GM12878 (cell line): Measurements from ENCODE around the gene EMB. TPM values are rescaled to one million over a fixed set of nuclear protein-coding genes. Genes with fewer than 3 reads are reported as not detected.

Experiments
- ATAC-seq: fragments of 200-7000 bp; cut with Tn5 transposase; 3 replicates; pipeline ENCODE4 v1.9.1; 2020; ENCODE audit warnings: mild to moderate bottlenecking, moderate library complexity
- BruUV-seq: library from RNA; stranded (reverse); fragments of 400-500 nt; replicated peaks from 2 replicates; lab custom pipeline; 2021; lab: Mats Ljungman, UMichigan
- CTCF ChIA-PET: fragments of 300-600 bp; sonication (Branson Sonifier 250); formaldehyde crosslinking; extraction: SDS; loops from one replicate; lab custom pipeline; 2021; ENCODE audit warnings: inconsistent platforms; lab: Yijun Ruan, JAX
- POLR2A ChIA-PET: fragments of 350-600 bp; formaldehyde crosslinking; extraction: SDS; loops from one replicate; lab custom pipeline; 2021; ENCODE audit warnings: inconsistent platforms; lab: Charles Lee
- RAD21 ChIA-PET: fragments of 300-600 bp; sonication (Branson Sonifier 250); formaldehyde crosslinking; loops from one replicate; lab custom pipeline; 2023; ENCODE audit warnings: antibody characterized with exemption; ENCODE audit not compliant: unreplicated experiment; lab: Charles Lee
- SMC1A ChIA-PET: fragments of 300-600 bp; sonication (Branson Sonifier 250); formaldehyde crosslinking; loops from one replicate; lab custom pipeline; 2023; ENCODE audit not compliant: unreplicated experiment, uncharacterized antibody; lab: Charles Lee
- DNase-seq: peaks from one replicate; pipeline ENCODE4 v3.0.0-alpha.2; 2011; ENCODE audit warnings: low read depth, low spot score
- FAIRE-seq: peaks from 3 replicates; lab custom pipeline; 2011; peaks lifted over from hg19 to GRCh38; lab: Jason Lieb, UNC
- H2AFZ ChIP-seq: 2 replicates; pipeline ENCODE4 v1.6.0; 2011; ENCODE audit warnings: low read depth, low read length, control low read depth; ENCODE audit not compliant: control insufficient read depth
- H3K27ac ChIP-seq: 2 replicates; pipeline ENCODE4 v1.5.1; 2011; ENCODE audit warnings: control low read depth; ENCODE audit not compliant: control insufficient read depth, insufficient read depth
- H3K27me3 ChIP-seq, 2 experiments: replicated peaks in 1 of 2; 2 replicates each; pipeline versions ENCODE4 v1.6.0 to v1.6.1; 2011; ENCODE audit warnings: low read length in 1 of 2; ENCODE audit not compliant: control insufficient read depth in 2 of 2, insufficient read depth in 2 of 2
- H3K36me3 ChIP-seq, 2 experiments: 2 replicates each; pipeline ENCODE4 v1.5.1; 2011; ENCODE audit warnings: low read length in 1 of 2; ENCODE audit not compliant: control insufficient read depth in 2 of 2, insufficient read depth in 2 of 2
- H3K4me1 ChIP-seq: 2 replicates; pipeline ENCODE4 v1.6.1; 2011; ENCODE audit warnings: mild to moderate bottlenecking, low read length, moderate library complexity, mixed read lengths; ENCODE audit not compliant: control insufficient read depth, insufficient read depth
- H3K4me2 ChIP-seq: 2 replicates; pipeline ENCODE4 v1.6.0; 2011; ENCODE audit warnings: control low read depth; ENCODE audit not compliant: control insufficient read depth, insufficient read depth
- H3K4me3 ChIP-seq: fragments of 200-600 bp; sonication (generic); 2 replicates; pipeline ENCODE4 v1.5.1; 2016
- H3K79me2 ChIP-seq: 2 replicates; pipeline ENCODE4 v1.6.0; 2011; ENCODE audit warnings: low read length; ENCODE audit not compliant: control insufficient read depth, insufficient read depth
- H3K9ac ChIP-seq: 2 replicates; pipeline ENCODE4 v1.8.0; 2011; ENCODE audit warnings: low read length, control low read depth, mixed read lengths; ENCODE audit not compliant: control insufficient read depth, insufficient read depth
- H3K9me3 ChIP-seq: replicated peaks from 3 replicates; pipeline ENCODE4 v1.5.1; 2011; ENCODE audit warnings: mild to moderate bottlenecking, low read length; ENCODE audit not compliant: control insufficient read depth, insufficient read depth
- H4K20me1 ChIP-seq: 2 replicates; pipeline ENCODE4 v1.6.0; 2011; ENCODE audit not compliant: control insufficient read depth, insufficient read depth
- BACH1 ChIP-seq: fragments of 450-650 bp; IDR thresholded peaks from 2 replicates; pipeline ENCODE4 v1.6.1; 2017; ENCODE audit warnings: mild to moderate bottlenecking, borderline replicate concordance
- BRCA1 ChIP-seq: IDR thresholded peaks from 2 replicates; pipeline ENCODE4 v1.6.1; 2011; ENCODE audit warnings: low read depth, low read length, improper control_type of control experiment
- DPF2 ChIP-seq: fragments of 450-650 bp; IDR thresholded peaks from 2 replicates; pipeline ENCODE4 v1.6.1; 2017; ENCODE audit warnings: mild to moderate bottlenecking
- EGR1 ChIP-seq, 2 experiments: IDR thresholded peaks; 1 replicate in 1 of 2; 2 replicates in 1 of 2; pipeline ENCODE4 v1.6.1; 2011 to 2012; ENCODE audit warnings: low read depth in 2 of 2, low read length in 2 of 2, borderline replicate concordance in 1 of 2, mild to moderate bottlenecking in 1 of 2, moderate library complexity in 1 of 2
- FOS ChIP-seq: IDR thresholded peaks from 3 replicates; pipeline ENCODE4 v1.6.1; 2011; ENCODE audit warnings: borderline replicate concordance; ENCODE audit not compliant: insufficient read length; ENCODE audit errors: extremely low read depth
- HCFC1 ChIP-seq: fragments of 150-350 bp; IDR thresholded peaks from 2 replicates; pipeline ENCODE4 v1.6.1; 2014; ENCODE audit warnings: low read length
- KLF5 ChIP-seq: fragments of 450-650 bp; IDR thresholded peaks from 2 replicates; pipeline ENCODE4 v1.6.1; 2014; ENCODE audit warnings: mild to moderate bottlenecking; ENCODE audit not compliant: partially characterized antibody
- NFXL1 ChIP-seq: fragments of 450-650 bp; IDR thresholded peaks from 2 replicates; pipeline ENCODE4 v1.6.1; 2017; ENCODE audit warnings: antibody characterized with exemption, mild to moderate bottlenecking, borderline replicate concordance
- NR2C2 ChIP-seq: IDR thresholded peaks from 2 replicates; pipeline ENCODE4 v1.6.1; 2011; ENCODE audit warnings: borderline replicate concordance, low read depth; ENCODE audit not compliant: control insufficient read depth, insufficient read length
- PAX5 ChIP-seq: IDR thresholded peaks from 2 replicates; pipeline ENCODE4 v1.6.1; 2011; ENCODE audit warnings: low read depth, low read length, borderline replicate concordance
- TARDBP ChIP-seq: IDR thresholded peaks from 2 replicates; pipeline ENCODE4 v1.6.1; 2016; ENCODE audit warnings: borderline replicate concordance
- TCF12 ChIP-seq: IDR thresholded peaks from 2 replicates; pipeline ENCODE4 v1.6.1; 2011; ENCODE audit warnings: low read depth, mild to moderate bottlenecking, low read length
- ZNF622 ChIP-seq: fragments of 450-650 bp; IDR thresholded peaks from 2 replicates; pipeline ENCODE4 v1.6.1; 2017; ENCODE audit warnings: mild to moderate bottlenecking, inconsistent platforms
- WGBS: methylation state at CpG from one replicate; pipeline ENCODE4 v1.1.6; 2016; ENCODE audit warnings: low lambda C conversion rate; ENCODE audit not compliant: insufficient replicate concordance, insufficient coverage; ENCODE audit errors: missing lambda C conversion rate; 5-methylcytosine and 5-hydroxymethylcytosine counted together
- in situ Hi-C: fragments of 300-500 bp; cut with MboI; formaldehyde crosslinking; loops from 9 replicates; pipeline ENCODE4 v1.14.3; 2018; ENCODE audit warnings: mixed read lengths
- intact Hi-C: fragments of 100-400 bp; cut with micrococcal nuclease; formaldehyde crosslinking; loops from one replicate; pipeline ENCODE4 v1.14.2; 2022; ENCODE audit not compliant: unreplicated experiment
- polyA plus RNA-seq, 11 experiments: library from polyadenylated mRNA; depleted of rRNA in 4 of 11; unstranded in 6 of 11; stranded (reverse) in 5 of 11; fragments of >200 nt; fragmentation: Nextera tagmentation in 4 of 11; fragmentation: Illumina TruSeq in 1 of 11; extraction: Ambion mirVana in 4 of 11; extraction: Trizol in 1 of 11; gene quantifications; 1 replicate in 1 of 11; 2 replicates in 10 of 11; pipeline versions ENCODE4 v1.2.1 to v1.2.3, GENCODE V29; 2011 to 2016; ENCODE audit warnings: inconsistent platforms in 2 of 11, missing spikeins in 2 of 11, low read depth in 1 of 11
- total RNA-seq, 4 experiments: library from RNA; depleted of rRNA in 3 of 4; stranded (reverse); fragments of >200 nt in 3 of 4; fragmentation: Illumina TruSeq in 1 of 4; extraction: Trizol in 1 of 4; gene quantifications; 2 replicates each; pipeline versions ENCODE4 v1.2.1 to v1.2.3, GENCODE V29; 2013 to 2021
- TF ChIP-seq, protein P1 (sequence below): IDR thresholded peaks from 2 replicates; pipeline ENCODE4 v1.6.1; 2012; ENCODE audit warnings: mild to moderate bottlenecking, low read depth, low read length

The EMB gene
- total and polyA plus RNA-seq, 10 of the 15 experiments (the other 5 are each of a cell fraction or from before 2014, with no cell fraction given): 7.0 to 48.9 (median 37.7) TPM

DNA sequence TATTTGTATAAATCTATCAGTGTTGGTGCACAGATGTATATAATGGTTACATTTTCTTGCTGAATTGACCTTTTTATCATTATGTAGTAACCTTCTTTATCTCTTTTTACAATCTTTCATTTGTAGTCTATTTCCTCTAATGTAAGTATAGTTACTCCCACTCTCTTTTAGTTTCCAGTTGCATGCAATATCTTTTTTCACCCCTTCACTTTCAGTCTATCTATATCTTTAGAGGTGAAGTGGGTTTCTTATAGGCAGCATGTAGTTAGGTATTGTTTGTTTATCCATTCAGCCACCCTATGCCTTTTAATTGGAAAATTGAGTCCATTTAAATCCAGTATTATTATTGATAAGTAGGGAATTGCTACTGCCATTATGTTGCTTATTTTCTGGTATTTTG lies 6.1 kb upstream of the EMB start:
- intact Hi-C loops: loop anchor here (5.0 to 10.0 kb wide), 3 partner anchors 148 to 248 kb away; partner anchors contain the start of gene PARP8
- no peak for FAIRE-seq
- Histone ChIP-seq H3K79me2 (no peaks in the 10 kb centered on the region), H4K20me1 (no peaks in the 10 kb centered on the region), H3K27ac (no peak overlapping the region), H3K4me3 (no peak overlapping the region), H3K27me3 (no peaks in the 10 kb centered on the region), H3K36me3 (no peaks in the 10 kb centered on the region), H3K9me3 (no peaks in the 10 kb centered on the region), H3K4me1 (peaks cover 4% of the 10 kb centered on the region; the same call in 1 of the 2 replicates), H3K9ac (no peak overlapping the region), H2AFZ (no peak overlapping the region), H3K4me2 (no peak overlapping the region)
- TF ChIP-seq HCFC1 (no peak), KLF5 (no peak)
- CTCF ChIA-PET: no interaction called here
- ATAC-seq: no peak
- in situ Hi-C loops: no loop called here
- POLR2A ChIA-PET: no interaction called here
- no peak for DNase-seq
- SMC1A ChIA-PET: interaction anchor here (2.0 kb wide), 1 partner anchor 54 kb away, joined by 7 read pairs; no protein-coding TSS in a partner anchor
- no TSS peak for BruUV-seq
- RAD21 ChIA-PET: no interaction called here

DNA sequence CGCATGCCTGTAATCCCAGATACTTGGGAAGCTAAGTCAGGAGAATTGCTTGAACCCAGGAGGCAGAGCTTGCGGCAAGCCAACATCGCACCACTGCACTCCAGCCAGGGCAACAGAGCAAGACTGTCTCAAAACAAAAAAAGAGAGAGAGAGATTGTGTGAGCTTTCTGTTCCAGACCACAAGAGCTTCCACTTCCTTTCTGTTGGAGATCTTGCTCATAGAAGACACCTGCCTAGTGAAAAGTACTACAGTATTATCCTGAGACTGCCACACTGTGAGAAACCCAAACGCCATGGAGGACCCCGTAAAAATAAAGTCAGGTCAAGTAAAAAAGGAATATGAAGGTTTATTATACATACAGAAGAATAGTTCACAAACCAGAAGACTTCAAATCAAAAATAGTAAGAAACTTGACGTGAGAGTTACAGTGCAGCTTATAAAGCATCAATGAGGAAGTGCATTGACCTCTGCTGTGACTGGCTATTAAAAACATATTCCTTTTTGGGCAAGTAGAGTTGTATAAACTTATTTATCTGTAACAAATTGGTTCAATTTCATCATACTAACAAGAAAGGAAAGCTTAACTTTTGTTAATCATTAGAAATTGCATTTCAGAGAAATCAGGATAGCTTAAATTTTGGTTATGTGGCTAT lies 4.3 kb upstream of the EMB start:
- ChIA-PET CTCF (interaction anchor here (0.5 to 1.6 kb wide), 5 partner anchors 12 to 68 kb away, joined by 3 to 4 read pairs (median 3); no protein-coding TSS in a partner anchor), POLR2A (interaction anchor here (0.6 to 1.0 kb wide), 6 partner anchors 10 to 222 kb away, joined by 3 to 8 read pairs (median 4); no protein-coding TSS in a partner anchor), SMC1A (interaction anchor here (0.6 to 2.0 kb wide), 11 partner anchors 12 to 414 kb away, joined by 3 to 7 read pairs (median 3); no protein-coding TSS in a partner anchor), RAD21 (interaction anchor here (0.9 to 1.0 kb wide), 3 partner anchors 57 to 305 kb away, joined by 3 to 4 read pairs (median 3); no protein-coding TSS in a partner anchor)
- under 1% methylated on average over 6 of the region's 6 CpGs for WGBS
- intact Hi-C loops: loop anchor here (1.0 to 10.0 kb wide), 4 partner anchors 56 to 249 kb away; partner anchors contain the start of gene PARP8
- Histone ChIP-seq H3K27ac (no peak overlapping the region), H3K36me3 (no peaks in the 10 kb centered on the region), H3K27me3 (no peaks in the 10 kb centered on the region), H3K4me2 (peak overlapping the region; percentile 1; the same call in 1 of the 2 replicates), H2AFZ (no peak overlapping the region), H3K9me3 (no peaks in the 10 kb centered on the region), H3K79me2 (no peaks in the 10 kb centered on the region), H3K4me3 (no peak overlapping the region), H3K4me1 (peaks cover 7% of the 10 kb centered on the region; the same call in 1 of the 2 replicates), H4K20me1 (no peaks in the 10 kb centered on the region), H3K9ac (no peak overlapping the region)
- FAIRE-seq: no peak
- no TSS peak for BruUV-seq
- DNase-seq: peak; percentile 62
- in situ Hi-C loops: no loop called here
- ATAC-seq: peak; percentile 67
- TF ChIP-seq EGR1 (IDR thresholded peaks at IDR 0.05; ENCODE audit: borderline replicate concordance in 1 of 2, low read depth in 2 of 2, low read length in 2 of 2): peak in 1 of 2 experiments; percentile 43; a peak in 1 of 3 replicates
- TF ChIP-seq TCF12: peak; percentile 74; the same call in 1 of the 2 replicates
- TF ChIP-seq NR2C2: no peak
- no peak for TF ChIP-seq ZNF622
- TF ChIP-seq FOS: no peak
- TF ChIP-seq PAX5: peak; percentile 49
- TF ChIP-seq BACH1: no peak
- TF ChIP-seq BRCA1: no peak
- TF ChIP-seq TARDBP: no peak
- no peak for TF ChIP-seq NFXL1
- TF ChIP-seq, protein P1, sequence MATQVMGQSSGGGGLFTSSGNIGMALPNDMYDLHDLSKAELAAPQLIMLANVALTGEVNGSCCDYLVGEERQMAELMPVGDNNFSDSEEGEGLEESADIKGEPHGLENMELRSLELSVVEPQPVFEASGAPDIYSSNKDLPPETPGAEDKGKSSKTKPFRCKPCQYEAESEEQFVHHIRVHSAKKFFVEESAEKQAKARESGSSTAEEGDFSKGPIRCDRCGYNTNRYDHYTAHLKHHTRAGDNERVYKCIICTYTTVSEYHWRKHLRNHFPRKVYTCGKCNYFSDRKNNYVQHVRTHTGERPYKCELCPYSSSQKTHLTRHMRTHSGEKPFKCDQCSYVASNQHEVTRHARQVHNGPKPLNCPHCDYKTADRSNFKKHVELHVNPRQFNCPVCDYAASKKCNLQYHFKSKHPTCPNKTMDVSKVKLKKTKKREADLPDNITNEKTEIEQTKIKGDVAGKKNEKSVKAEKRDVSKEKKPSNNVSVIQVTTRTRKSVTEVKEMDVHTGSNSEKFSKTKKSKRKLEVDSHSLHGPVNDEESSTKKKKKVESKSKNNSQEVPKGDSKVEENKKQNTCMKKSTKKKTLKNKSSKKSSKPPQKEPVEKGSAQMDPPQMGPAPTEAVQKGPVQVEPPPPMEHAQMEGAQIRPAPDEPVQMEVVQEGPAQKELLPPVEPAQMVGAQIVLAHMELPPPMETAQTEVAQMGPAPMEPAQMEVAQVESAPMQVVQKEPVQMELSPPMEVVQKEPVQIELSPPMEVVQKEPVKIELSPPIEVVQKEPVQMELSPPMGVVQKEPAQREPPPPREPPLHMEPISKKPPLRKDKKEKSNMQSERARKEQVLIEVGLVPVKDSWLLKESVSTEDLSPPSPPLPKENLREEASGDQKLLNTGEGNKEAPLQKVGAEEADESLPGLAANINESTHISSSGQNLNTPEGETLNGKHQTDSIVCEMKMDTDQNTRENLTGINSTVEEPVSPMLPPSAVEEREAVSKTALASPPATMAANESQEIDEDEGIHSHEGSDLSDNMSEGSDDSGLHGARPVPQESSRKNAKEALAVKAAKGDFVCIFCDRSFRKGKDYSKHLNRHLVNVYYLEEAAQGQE: no peak
- TF ChIP-seq DPF2: peak; percentile 86
